Activated naive CD8-positive, alpha-beta T cell treated with anti-CD3 and anti-CD28 coated beads for 36 hours (primary cell): ENCODE data around the gene BTD. TPM values are rescaled to one million over a fixed set of nuclear protein-coding genes. Genes with fewer than 3 reads are reported as not detected.

Experiments
- DNase-seq: peaks from one replicate; pipeline ENCODE4 v3.0.0; 2021
- H3K27ac Mint-ChIP-seq: one replicate; pipeline ENCODE4 v1.8.0; 2022; ENCODE audit warnings: mild to moderate bottlenecking, moderate library complexity, mixed read lengths
- H3K27me3 Mint-ChIP-seq: one replicate; pipeline ENCODE4 v1.8.0; 2022; ENCODE audit warnings: mild to moderate bottlenecking, mixed read lengths
- H3K36me3 Mint-ChIP-seq: one replicate; pipeline ENCODE4 v1.8.0; 2021; ENCODE audit warnings: mild to moderate bottlenecking, mixed read lengths
- H3K4me1 Mint-ChIP-seq: one replicate; pipeline ENCODE4 v1.8.0; 2021; ENCODE audit warnings: mixed read lengths
- H3K4me3 Mint-ChIP-seq: one replicate; pipeline ENCODE4 v1.8.0; 2022; ENCODE audit warnings: mild to moderate bottlenecking, moderate library complexity, mixed read lengths
- H3K9me3 Mint-ChIP-seq: one replicate; pipeline ENCODE4 v1.8.0; 2022; ENCODE audit warnings: mixed read lengths
- total RNA-seq, 2 experiments: library from RNA; stranded (reverse); gene quantifications; one replicate each; pipeline ENCODE4 v1.2.3, GENCODE V29; 2021

The BTD gene
- total RNA-seq, 2 experiments from 2014 or later, result 2.2 to 2.7 TPM

DNA sequence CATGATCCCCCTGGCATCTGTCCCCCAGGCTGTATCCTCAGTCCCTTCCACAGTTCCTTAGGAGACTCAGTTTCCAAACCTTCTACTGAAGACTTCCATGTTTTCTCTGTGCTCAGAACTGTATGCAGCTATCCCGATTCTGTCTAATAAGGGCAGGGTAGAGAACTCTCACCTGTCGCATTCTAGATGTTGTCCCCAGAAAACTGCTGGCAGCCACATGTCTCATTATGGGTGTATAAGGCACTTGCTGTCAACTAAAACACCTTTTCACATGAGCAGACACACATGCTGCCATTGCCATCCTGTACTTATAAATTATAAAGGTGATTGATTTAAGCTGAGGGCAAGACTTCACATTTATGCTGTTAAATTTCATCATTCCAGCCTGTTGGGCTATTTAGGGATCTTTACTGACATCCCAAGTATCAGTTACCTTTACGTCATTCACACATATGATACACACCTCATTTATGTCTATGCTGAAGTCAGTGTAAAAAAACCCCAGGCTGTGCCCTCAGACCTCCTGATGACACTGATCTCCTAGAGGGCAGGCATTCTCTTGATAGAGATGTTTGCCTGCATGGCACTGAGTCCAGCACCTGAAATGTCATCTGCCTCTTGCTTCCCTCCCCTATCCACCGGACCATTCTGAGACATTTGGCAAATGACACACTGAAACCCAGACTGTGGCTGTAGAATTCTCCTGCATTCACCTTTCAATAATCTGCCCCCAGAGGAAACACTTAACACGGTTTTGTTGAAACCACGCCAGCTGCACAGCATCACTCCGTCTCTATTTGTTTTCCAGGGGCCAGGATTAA lies 35.8 kb downstream of the BTD start:
- Mint-ChIP-seq H3K36me3 (peaks cover 5% of the 10 kb centered on the region), H3K27ac (peak overlapping the region; percentile 82), H3K4me1 (peaks cover 47% of the 10 kb centered on the region), H3K27me3 (no peaks in the 10 kb centered on the region), H3K9me3 (no peaks in the 10 kb centered on the region), H3K4me3 (peak overlapping the region; percentile 15)
- no peak for DNase-seq

DNA sequence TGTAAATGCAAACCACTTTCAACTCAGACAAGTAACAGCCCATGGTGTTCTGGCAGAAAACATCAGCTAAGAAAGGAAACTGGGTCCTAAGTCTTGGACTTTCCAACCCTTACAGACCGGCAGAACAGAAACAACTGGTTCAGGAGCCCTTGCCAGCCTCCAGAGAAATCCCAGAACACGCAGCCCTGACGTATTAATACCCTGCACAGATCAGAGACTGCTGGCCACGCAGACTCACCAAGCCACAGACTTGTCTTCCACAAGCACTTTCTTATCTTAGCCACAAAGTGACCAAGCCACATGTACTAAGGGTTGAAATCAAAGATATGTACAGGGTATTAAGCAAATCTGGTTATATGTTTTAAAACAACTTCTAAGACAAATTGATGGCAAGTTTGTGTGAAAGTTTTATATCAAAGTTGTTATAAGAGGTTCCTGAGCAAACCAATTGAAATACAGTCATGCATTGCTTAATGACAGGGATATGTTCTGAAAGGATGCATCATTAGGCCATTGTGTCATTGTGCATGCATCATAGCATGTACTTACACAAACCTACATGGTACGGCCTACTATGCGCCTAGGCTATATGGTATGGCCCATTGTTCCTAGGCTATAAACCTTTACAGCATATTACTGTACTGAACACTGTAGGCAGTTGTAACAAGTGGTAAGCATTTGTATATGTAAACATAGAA lies 36.8 kb downstream of the BTD start:
- Mint-ChIP-seq H3K36me3 (peaks cover 5% of the 10 kb centered on the region), H3K27me3 (no peaks in the 10 kb centered on the region), H3K4me3 (no peak overlapping the region), H3K9me3 (no peaks in the 10 kb centered on the region), H3K4me1 (peaks cover 44% of the 10 kb centered on the region), H3K27ac (peak overlapping the region; percentile 82)
- no peak for DNase-seq

GRCh38 chr3:15638891-15639262 lies 37.3 kb downstream of the BTD start:
- no peaks in the 10 kb centered on the region for H3K27me3 Mint-ChIP-seq
- no peak for DNase-seq
- H3K36me3 Mint-ChIP-seq, result peaks cover 5% of the 10 kb centered on the region
- H3K4me3 Mint-ChIP-seq, result no peak overlapping the region
- H3K4me1 Mint-ChIP-seq, result peaks cover 39% of the 10 kb centered on the region
- H3K9me3 Mint-ChIP-seq, result no peaks in the 10 kb centered on the region
- H3K27ac Mint-ChIP-seq, result no peak overlapping the region

GRCh38 chr3:15645246-15645645 lies 43.7 kb downstream of the BTD start:
- peaks cover 23% of the 10 kb centered on the region for H3K27me3 Mint-ChIP-seq
- peaks cover 35% of the 10 kb centered on the region for H3K4me1 Mint-ChIP-seq
- peaks cover 4% of the 10 kb centered on the region for H3K9me3 Mint-ChIP-seq
- no peak overlapping the region for H3K4me3 Mint-ChIP-seq
- no peak overlapping the region for H3K27ac Mint-ChIP-seq
- peaks cover 14% of the 10 kb centered on the region for H3K36me3 Mint-ChIP-seq
- no peak for DNase-seq

GRCh38 chr3:15645740-15646501 lies 44.4 kb downstream of the BTD start:
- Mint-ChIP-seq H3K36me3 (peaks cover 14% of the 10 kb centered on the region), H3K27me3 (peaks cover 30% of the 10 kb centered on the region), H3K4me3 (no peak overlapping the region), H3K4me1 (peaks cover 35% of the 10 kb centered on the region), H3K9me3 (peaks cover 4% of the 10 kb centered on the region), H3K27ac (no peak overlapping the region)
- DNase-seq, result no peak

GRCh38 chr3:15646851-15647511 lies 45.4 kb downstream of the BTD start:
- Mint-ChIP-seq H3K27ac (peak overlapping the region; percentile 86), H3K27me3 (peaks cover 40% of the 10 kb centered on the region), H3K9me3 (peaks cover 4% of the 10 kb centered on the region), H3K36me3 (peaks cover 12% of the 10 kb centered on the region), H3K4me3 (peak overlapping the region; percentile 53), H3K4me1 (peaks cover 33% of the 10 kb centered on the region)
- DNase-seq, result no peak

DNA sequence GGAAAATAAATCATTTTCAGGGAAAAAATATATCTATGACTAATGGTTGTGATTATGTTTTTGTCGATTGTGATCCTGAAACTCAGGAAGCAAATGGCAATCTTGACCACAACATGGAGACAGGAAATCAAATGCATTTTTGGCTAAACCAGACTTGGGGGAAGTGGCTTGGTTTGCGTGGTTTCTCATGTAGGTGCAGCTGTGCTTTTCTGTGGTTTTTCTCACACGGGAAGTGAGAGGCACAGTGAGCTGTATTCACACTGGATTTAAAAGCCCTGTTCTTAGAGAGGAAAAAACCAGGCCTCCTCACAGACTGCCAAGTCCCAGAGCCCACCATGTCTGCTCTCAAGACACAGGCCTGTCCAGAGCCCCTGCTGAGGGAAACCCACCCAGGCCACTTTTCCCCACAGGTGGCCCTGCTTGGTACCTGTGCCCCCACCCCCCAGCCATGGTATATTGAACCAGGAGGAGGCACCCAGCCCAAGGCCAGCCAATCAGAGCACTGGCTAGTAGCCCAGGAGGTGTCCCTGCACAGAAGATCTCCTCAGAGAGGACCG lies 46.1 kb downstream of the BTD start:
- peak overlapping the region; percentile 53 for H3K4me3 Mint-ChIP-seq
- peaks cover 9% of the 10 kb centered on the region for H3K36me3 Mint-ChIP-seq
- H3K27me3 Mint-ChIP-seq, result peaks cover 41% of the 10 kb centered on the region
- DNase-seq, result peak; percentile 71
- H3K27ac Mint-ChIP-seq, result peak overlapping the region; percentile 86
- H3K9me3 Mint-ChIP-seq, result peaks cover 4% of the 10 kb centered on the region
- H3K4me1 Mint-ChIP-seq, result peaks cover 33% of the 10 kb centered on the region

DNA sequence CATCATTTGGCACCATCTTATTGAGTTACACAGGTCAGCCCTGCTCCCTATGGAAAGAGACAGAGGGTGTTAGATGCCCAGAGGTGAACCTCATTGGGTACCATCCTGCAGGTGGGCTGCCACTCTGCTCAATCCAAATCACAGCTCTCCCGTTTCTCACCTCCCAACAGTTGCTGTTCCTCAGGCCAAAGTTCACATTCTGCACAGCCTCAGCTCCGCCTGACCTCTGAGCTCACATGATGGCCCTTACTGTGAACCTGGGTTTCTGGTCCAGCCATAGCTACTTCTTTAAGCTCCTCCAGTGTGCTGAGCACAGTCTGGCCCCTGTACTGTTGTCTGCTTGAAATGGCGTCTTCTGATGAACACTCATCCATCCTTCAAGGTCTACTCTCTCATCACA lies 47.8 kb downstream of the BTD start:
- H3K9me3 Mint-ChIP-seq, result peaks cover 4% of the 10 kb centered on the region
- H3K4me3 Mint-ChIP-seq, result no peak overlapping the region
- no peak for DNase-seq
- H3K36me3 Mint-ChIP-seq, result peaks cover 10% of the 10 kb centered on the region
- no peak overlapping the region for H3K27ac Mint-ChIP-seq
- H3K4me1 Mint-ChIP-seq, result peaks cover 33% of the 10 kb centered on the region
- peaks cover 41% of the 10 kb centered on the region for H3K27me3 Mint-ChIP-seq

DNA sequence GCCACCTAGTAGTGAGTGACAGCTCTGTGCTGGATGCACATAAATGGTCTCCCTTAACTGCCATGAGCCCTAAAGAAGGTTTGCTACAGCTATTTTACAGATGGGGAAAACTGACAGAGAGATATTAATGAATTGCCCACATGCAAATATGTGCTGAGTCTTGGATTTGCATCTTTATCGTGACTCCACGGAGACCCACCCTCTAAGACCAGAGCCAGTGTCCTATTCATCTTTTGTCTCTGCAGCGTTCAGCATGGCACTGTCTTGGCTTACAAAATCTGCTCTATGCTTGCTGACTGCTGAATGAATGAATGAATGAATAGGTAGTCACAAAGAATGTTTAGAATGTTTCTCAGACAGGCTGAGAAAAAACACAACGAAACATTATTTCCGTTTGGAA lies 48.3 kb downstream of the BTD start:
- H3K27me3 Mint-ChIP-seq, result peaks cover 41% of the 10 kb centered on the region
- H3K27ac Mint-ChIP-seq, result no peak overlapping the region
- DNase-seq, result no peak
- H3K4me1 Mint-ChIP-seq, result peaks cover 33% of the 10 kb centered on the region
- no peak overlapping the region for H3K4me3 Mint-ChIP-seq
- peaks cover 5% of the 10 kb centered on the region for H3K9me3 Mint-ChIP-seq
- peaks cover 10% of the 10 kb centered on the region for H3K36me3 Mint-ChIP-seq

GRCh38 chr3:15651396-15651795 lies 49.9 kb downstream of the BTD start:
- no peak overlapping the region for H3K27ac Mint-ChIP-seq
- peaks cover 30% of the 10 kb centered on the region for H3K4me1 Mint-ChIP-seq
- peaks cover 35% of the 10 kb centered on the region for H3K27me3 Mint-ChIP-seq
- peaks cover 16% of the 10 kb centered on the region for H3K36me3 Mint-ChIP-seq
- no peak for DNase-seq
- H3K4me3 Mint-ChIP-seq, result no peak overlapping the region
- peaks cover 13% of the 10 kb centered on the region for H3K9me3 Mint-ChIP-seq

- Mint-ChIP-seq H3K9me3 (peaks cover 21% of the 10 kb centered on the region), H3K4me3 (no peak overlapping the region), H3K36me3 (peaks cover 17% of the 10 kb centered on the region), H3K4me1 (peaks cover 12% of the 10 kb centered on the region), H3K27me3 (peaks cover 32% of the 10 kb centered on the region), H3K27ac (no peak overlapping the region)
- no peak for DNase-seq
These were observed 51.8 kb downstream of the BTD start for GRCh38 chr3:15653321-15653720.

- DNase-seq, result no peak
- no peak overlapping the region for H3K27ac Mint-ChIP-seq
- H3K27me3 Mint-ChIP-seq, result peaks cover 28% of the 10 kb centered on the region
- peaks cover 6% of the 10 kb centered on the region for H3K4me1 Mint-ChIP-seq
- H3K9me3 Mint-ChIP-seq, result peaks cover 21% of the 10 kb centered on the region
- H3K4me3 Mint-ChIP-seq, result no peak overlapping the region
- peaks cover 17% of the 10 kb centered on the region for H3K36me3 Mint-ChIP-seq
These were observed 52.6 kb downstream of the BTD start for GRCh38 chr3:15654127-15654526.

DNA sequence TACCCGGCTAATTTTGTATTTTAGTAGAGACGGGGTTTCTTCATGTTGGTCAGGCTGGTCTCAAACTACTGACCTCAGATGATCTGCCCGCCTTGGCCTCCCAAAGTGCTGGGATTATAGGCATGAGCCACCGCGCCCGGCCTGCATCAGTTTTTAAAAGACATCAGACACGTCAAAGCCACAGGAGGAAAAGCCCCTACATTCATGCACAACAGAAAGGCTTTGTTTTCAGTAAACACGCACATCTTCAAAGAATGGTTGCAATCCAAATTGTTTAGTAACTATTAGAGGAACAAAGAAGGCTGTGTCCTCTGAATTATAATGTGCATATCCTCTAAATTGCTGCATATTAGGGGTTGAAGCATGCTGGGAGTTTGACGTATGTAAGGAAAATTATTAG lies 53.3 kb downstream of the BTD start:
- no peak for DNase-seq
- no peak overlapping the region for H3K4me3 Mint-ChIP-seq
- peaks cover 16% of the 10 kb centered on the region for H3K9me3 Mint-ChIP-seq
- peaks cover 22% of the 10 kb centered on the region for H3K27me3 Mint-ChIP-seq
- H3K27ac Mint-ChIP-seq, result no peak overlapping the region
- H3K36me3 Mint-ChIP-seq, result peaks cover 12% of the 10 kb centered on the region
- peaks cover 5% of the 10 kb centered on the region for H3K4me1 Mint-ChIP-seq

DNA sequence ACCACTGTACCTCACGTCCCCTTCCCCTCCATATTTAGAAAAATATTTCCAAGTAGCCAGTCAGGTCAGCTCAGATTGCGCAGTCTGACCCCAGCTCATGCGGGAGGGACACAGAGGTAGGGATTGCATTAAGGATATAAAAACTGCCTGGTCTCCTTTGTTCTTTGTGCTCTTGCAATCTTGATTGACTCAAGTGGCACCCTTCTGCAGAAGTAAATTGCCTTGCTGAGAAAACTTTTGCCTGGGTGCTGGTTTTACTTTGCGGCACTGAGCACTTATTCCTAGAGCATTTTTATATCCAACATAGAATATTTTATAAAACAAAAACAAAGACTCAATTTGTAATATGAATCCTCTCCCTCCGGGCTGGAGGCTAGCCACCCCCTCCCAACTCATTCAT lies 54.8 kb downstream of the BTD start:
- no peak overlapping the region for H3K4me3 Mint-ChIP-seq
- peaks cover 7% of the 10 kb centered on the region for H3K27me3 Mint-ChIP-seq
- DNase-seq, result no peak
- H3K9me3 Mint-ChIP-seq, result peaks cover 16% of the 10 kb centered on the region
- H3K4me1 Mint-ChIP-seq, result peaks cover 7% of the 10 kb centered on the region
- no peak overlapping the region for H3K27ac Mint-ChIP-seq
- H3K36me3 Mint-ChIP-seq, result peaks cover 12% of the 10 kb centered on the region
